Duodenal mucosa (tissue), 2 donors: ENCODE results near the gene SULT1A2.
"Not testable (repeated sequence)": the region's sequence is repeated elsewhere in the genome, so short reads cannot be mapped to it uniquely, and the experiment has no call there.

ENCODE experiments used
- H3K27ac ChIP-seq: one replicate; pipeline ENCODE4 v1.7.0; 2013; ENCODE audit warnings: low read depth, low read length
- H3K27me3 ChIP-seq, 2 donors: one replicate each; pipeline ENCODE4 v1.7.0; 2013; ENCODE audit warnings: low read length in 2 of 2, control low read depth in 1 of 2; ENCODE audit not compliant: insufficient read depth in 2 of 2, control insufficient read depth in 1 of 2
- H3K36me3 ChIP-seq, 2 donors: one replicate each; pipeline ENCODE4 v1.7.0; 2013; ENCODE audit warnings: low read length in 2 of 2, control low read depth in 1 of 2; ENCODE audit not compliant: insufficient read depth in 2 of 2, control insufficient read depth in 1 of 2
- H3K4me1 ChIP-seq, 2 donors: one replicate each; pipeline ENCODE4 v1.7.0; 2013; ENCODE audit warnings: low read length in 2 of 2, control low read depth in 1 of 2; ENCODE audit not compliant: insufficient read depth in 2 of 2, control insufficient read depth in 1 of 2
- H3K4me3 ChIP-seq, 2 donors: one replicate each; pipeline ENCODE4 v1.7.0; 2013; ENCODE audit warnings: low read length in 2 of 2, low read depth in 1 of 2
- H3K9ac ChIP-seq, 2 donors: one replicate each; pipeline ENCODE4 v1.7.0; 2013; ENCODE audit warnings: low read length in 2 of 2, low read depth in 1 of 2
- H3K9me3 ChIP-seq, 2 donors: one replicate each; pipeline ENCODE4 v1.7.0; 2013; ENCODE audit warnings: low read length in 2 of 2, control low read depth in 1 of 2; ENCODE audit not compliant: control insufficient read depth in 1 of 2

The SULT1A2 gene

GRCh38 chr16:28545964-28546363 is 50.9 kb downstream of the SULT1A2 start:
- not testable (repeated sequence) for H3K9me3 ChIP-seq, H3K4me1 ChIP-seq, H3K27ac ChIP-seq, H3K9ac ChIP-seq, H3K4me3 ChIP-seq, H3K36me3 ChIP-seq, H3K27me3 ChIP-seq

DNA sequence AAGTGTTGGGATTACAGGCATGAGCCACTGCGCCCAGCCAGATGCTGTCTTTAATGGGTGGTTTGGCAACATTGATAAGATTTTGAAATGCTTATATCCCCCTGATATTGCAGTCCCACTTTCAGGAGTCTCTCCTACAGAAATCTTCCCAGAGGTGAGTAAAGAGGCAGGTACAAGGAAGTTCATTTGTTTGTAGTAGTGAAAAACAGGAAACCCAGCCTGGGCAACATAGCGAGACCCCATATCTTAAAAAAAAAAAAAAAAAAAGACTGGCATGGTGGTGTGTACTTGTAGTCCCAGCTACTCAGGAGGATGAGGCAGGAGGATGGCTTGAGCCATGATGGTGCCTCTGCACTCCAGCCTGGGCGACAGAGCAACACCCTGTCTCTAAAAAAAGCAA is 51.9 kb downstream of the SULT1A2 start:
- Histone ChIP-seq H3K36me3 (no peaks in the 10 kb centered on the region), H3K27me3 (no peaks in the 10 kb centered on the region), H3K27ac (no peak overlapping the region), H3K9me3 (no peaks in the 10 kb centered on the region), H3K4me1 (peaks cover 6 to 8% of the 10 kb centered on the region in 2 donors), H3K4me3 (no peak overlapping the region), H3K9ac (no peak overlapping the region)

- H3K27me3 ChIP-seq = no peaks in the 10 kb centered on the region
- H3K27ac ChIP-seq = peak overlapping the region; percentile 23
- peak overlapping the region; percentile 37 to 53 for H3K4me3 ChIP-seq
- no peaks in the 10 kb centered on the region for H3K36me3 ChIP-seq
- H3K9me3 ChIP-seq = no peaks in the 10 kb centered on the region
- peaks cover 6 to 8% of the 10 kb centered on the region in 2 donors for H3K4me1 ChIP-seq
- H3K9ac ChIP-seq = peak overlapping the region; percentile 60 to 63
Observed at GRCh38 chr16:28543072-28543471, 53.8 kb downstream of the SULT1A2 start.

GRCh38 chr16:28542646-28543045 is 54.2 kb downstream of the SULT1A2 start:
- Histone ChIP-seq H3K4me3 (peak overlapping the region; percentile 37 to 53), H3K4me1 (peaks cover 6 to 8% of the 10 kb centered on the region in 2 donors), H3K27ac (peak overlapping the region; percentile 23), H3K9ac (peak overlapping the region; percentile 60 to 63), H3K27me3 (no peaks in the 10 kb centered on the region), H3K36me3 (no peaks in the 10 kb centered on the region), H3K9me3 (no peaks in the 10 kb centered on the region)
